ENCODE results near the gene COBLL1.
"Not testable (repeated sequence)": the region's sequence is repeated elsewhere in the genome, so short reads cannot be mapped to it uniquely, and the experiment has no call there.

The COBLL1 gene

DNA sequence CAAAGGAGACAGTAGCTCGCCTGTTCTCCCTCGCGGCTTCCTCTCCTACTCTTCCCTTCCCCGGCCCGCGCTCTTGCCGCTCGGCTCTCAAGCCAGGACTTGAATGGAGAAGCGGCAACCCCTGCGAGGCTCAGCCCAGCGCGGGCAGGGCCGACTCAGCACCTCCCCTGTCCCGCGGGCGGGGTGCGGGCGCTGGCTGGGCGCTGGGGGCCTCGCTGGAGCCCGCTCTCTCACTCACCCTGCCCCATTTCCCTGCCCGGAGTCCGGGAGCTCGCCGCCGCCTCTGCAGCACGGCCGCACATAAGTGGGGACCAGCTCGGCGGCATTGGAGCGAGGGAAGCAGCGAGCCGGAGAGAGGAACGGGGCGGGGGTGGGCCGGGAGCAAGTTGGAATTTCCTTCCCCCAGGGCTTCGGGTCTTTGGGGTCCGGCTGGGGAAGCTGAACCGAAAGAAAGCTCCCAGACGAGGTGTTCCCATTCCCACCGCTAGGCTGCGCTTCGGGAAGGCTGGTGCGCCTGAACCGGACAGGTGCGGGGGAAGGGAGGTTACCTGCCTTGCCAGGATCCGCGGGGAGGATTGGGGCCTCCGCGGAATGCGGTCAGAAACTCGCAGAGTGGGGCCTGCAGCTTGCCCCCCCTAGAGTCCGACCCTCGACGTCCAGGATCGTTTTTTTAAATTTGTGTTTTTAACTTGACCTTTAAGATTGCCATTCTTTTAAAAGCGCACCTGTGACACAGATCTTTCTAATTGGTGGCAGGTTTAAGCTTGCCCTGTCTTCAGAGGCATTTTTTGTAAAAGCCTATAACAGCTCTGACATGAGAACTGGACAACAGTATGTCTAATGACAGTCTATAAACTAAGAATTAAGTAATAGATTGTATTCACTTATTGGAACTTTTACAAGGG is at the start of gene COBLL1:
Gene COBLL1, minus strand, starts transcription at position 105 of the 905 bp plus-strand sequence. CDS start 627 bp downstream, outside the sequence.
- DNase-seq, result peak; percentile 10 to 29

DNA sequence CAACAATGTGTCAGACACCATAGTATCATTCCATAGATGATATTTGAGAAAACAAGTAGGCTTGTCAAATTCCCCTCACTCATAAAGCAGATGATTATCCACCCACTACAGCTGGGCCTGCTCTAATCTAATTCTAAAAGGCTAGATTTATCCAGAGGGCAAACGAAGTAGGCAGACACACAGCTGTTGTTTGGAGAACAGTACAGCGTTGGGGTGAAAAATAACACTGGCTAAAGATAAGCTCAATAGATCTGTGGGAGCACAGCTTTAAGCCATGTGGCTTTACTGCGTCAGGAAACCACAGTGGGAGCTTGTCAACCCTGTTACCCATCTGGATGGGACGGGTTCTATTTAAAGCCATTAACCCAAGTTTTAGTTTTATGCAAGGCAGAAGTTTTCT is 48.9 kb upstream of the COBLL1 start:
- no peak for DNase-seq

DNA sequence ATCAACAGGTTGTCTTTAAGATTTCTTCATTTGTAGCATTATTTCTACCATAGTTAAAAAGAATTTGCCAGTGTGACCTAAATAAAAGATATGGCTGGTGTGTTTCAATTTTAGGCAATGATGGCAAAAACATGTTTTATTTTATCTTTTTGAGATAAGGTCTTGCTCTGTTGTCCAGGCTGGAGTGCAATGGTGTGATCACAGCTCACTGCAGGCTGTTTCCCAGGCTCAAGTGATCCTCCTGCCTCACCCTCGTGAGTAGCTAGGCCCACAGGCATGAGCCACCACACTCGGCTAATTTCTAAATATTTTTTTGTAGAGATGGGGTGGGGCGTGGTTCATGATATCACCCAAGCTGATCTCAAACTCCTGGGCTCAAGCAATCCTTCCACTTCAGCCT is 47.0 kb upstream of the COBLL1 start:
- no peak for DNase-seq

DNA sequence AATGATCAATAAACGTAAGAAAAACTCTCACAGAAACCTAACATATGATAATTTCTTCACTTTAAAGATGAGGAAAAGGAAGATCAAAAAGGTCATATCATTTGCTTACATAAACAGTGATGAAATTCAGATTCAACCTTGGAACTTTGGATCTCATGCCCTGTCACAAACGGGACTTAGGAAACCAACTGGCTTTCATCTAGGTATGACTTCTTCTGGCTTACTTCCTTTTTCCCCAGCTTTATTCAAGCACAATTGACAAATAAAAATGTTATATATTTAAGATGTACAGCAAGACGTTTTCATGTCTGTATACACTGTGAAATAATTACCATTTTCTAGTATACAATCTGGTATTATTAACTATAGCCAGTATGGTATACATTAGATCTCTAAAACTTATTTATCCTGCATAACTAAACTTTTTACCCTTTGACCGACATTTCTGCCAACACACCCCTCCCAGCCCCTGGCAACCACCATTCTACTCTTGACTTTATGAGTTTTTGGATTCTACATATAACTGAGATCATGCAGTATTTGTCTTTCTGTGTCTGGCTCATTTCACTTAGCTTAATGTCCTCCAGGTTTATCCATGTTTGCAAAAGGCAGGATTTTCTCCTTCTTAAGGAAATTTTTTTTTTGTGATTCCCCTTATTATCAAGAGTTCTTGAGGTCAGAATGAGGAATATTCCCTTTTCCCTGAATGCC is 46.0 kb upstream of the COBLL1 start:
- no peak for DNase-seq

DNA sequence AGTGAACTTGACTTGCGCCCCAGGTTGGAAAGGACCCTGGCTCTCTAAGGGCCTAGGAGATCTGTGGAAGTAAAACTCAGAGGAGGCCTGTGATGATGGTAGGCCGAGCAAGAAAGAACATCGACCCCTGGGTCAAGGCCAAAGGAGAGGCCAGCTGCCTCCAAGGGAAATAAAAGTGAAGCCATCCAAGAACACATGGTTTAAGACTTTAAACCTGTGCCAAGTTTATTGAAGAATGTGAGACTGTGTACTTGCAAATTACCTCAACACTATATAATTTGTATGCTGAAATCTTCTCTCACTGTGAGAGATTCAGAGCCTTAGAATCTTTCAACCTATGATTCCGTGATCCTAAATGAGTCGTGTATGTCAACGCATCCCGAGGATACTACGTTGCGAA is 40.7 kb upstream of the COBLL1 start:
- DNase-seq, result no peak

DNA sequence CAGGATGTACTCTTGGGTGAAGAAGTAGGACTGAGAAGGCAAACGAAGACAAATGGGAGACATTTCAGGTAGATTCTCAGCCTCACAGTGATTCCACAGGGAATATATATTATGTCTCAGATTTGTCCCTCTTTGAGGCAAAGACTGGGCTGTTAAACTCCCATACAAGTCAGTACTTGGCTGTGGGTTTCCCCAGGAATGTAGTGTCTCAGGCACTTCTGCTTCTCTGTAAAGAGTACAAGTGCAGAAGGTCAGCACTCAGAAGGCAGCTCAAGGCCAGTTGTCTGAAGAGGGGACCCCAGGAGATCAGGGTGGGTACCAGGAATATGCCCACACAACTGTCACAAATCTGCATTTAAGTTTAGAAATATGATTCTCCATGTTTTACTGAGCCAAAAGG is 39.9 kb upstream of the COBLL1 start:
- no peak for DNase-seq

- DNase-seq, result no peak
These were observed 38.4 kb upstream of the COBLL1 start for GRCh38 chr2:164879901-164880535.

DNA sequence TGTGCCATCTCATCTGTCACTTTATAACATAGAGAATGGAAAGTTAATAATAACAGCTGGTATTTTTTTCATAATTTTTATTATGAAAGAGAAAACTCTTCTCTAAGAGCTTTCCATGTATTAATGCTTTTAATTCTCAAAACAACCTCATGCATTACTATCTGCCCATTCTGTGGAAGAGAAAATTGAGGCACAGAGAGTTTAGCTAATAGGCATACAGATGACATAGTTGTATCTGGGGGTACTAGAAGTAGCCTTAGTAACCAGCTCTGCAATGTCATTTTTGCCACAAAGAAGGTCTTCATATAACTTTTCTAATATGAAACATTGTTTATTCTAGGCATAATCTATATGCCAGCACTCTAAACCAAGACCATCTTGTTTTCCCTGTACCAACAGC is 36.3 kb upstream of the COBLL1 start:
- DNase-seq, result no peak

GRCh38 chr2:164877169-164877568 is 35.5 kb upstream of the COBLL1 start:
- no peak for DNase-seq

- DNase-seq, result no peak
These were observed 33.9 kb upstream of the COBLL1 start for GRCh38 chr2:164875334-164876205.

GRCh38 chr2:164873210-164873908 is 31.7 kb upstream of the COBLL1 start:
- no peak for DNase-seq

- DNase-seq, result no peak
These were observed 29.8 kb upstream of the COBLL1 start for GRCh38 chr2:164871404-164871803.

DNA sequence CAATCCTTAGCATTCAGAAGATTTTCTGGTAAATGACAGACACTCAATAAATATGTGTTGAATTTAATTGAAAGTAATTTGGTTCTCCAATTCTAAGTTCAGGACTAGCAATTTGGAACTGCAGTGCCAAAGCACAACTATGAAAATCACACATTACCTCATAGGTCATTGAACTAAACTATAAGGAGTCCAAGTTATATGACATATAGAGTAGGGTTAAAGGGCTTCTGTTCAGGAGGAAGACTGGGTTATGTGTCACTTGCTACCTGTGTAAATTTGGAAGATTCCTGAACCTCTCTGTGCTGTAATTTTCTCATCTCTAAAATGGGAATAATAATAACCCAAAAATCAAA is 27.8 kb upstream of the COBLL1 start:
- DNase-seq, result no peak

GRCh38 chr2:164868563-164869419 is 27.2 kb upstream of the COBLL1 start:
- DNase-seq, result no peak

- DNase-seq, result no peak
These were observed 26.3 kb upstream of the COBLL1 start for GRCh38 chr2:164867779-164868397.

DNA sequence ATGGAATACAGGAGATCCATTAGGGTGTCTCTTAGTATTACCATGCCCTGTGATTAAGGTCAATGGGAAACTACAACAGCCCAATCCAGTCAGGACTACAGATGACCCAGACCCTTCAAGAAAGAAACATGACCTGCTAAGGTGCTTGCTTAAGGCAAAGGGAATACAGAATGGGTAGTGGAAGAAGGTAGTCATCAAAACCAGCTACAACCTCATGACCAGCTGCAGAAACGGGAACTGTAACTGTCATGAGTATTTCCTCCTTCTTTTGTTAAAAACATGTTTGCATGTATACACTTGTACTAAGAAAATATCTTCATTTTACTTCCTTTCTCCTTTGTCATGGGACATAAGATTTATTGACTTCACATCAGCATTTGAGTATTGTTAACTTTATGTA is 24.8 kb upstream of the COBLL1 start:
- peak in 1 of 2 donors; percentile 7 for DNase-seq

- no peak for DNase-seq
These were observed 19.0 kb upstream of the COBLL1 start for GRCh38 chr2:164860694-164861042.

DNA sequence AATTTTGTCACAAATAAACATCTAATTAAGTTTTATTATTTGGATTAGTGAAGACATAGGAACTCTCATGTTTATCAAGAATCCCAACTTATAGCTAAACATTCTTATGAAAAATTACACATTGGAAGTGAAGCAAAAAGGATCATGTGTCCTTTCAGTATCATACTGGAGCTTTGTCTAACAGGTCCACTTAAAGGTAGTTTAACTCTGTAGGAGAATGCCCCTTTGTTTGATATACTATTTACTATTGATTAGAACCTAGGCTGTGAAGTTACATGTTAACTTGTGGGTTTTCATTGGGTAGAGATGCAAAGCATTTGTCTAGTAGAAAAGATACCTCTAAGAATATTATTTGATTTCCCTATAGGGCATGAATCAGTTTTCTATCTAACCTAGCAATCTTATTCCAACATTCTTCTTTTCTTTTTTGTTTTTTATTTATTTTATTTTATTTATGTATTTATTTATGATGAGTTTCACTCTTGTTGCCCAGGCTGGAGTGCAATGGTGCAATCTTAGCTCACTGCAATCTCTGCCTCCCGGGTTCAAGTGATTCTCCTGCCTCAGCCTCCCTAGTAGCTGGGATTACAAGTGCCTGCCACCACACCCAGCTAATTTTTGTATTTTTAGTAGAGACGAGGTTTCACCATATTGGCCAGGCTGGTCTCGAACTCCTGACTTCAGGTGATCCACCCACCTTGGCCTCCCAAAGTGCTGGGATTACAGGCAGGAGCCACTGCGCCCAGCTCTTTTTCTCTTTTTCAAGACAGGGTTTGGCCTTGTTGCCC is 18.5 kb upstream of the COBLL1 start:
- DNase-seq, result not testable (repeated sequence)

DNA sequence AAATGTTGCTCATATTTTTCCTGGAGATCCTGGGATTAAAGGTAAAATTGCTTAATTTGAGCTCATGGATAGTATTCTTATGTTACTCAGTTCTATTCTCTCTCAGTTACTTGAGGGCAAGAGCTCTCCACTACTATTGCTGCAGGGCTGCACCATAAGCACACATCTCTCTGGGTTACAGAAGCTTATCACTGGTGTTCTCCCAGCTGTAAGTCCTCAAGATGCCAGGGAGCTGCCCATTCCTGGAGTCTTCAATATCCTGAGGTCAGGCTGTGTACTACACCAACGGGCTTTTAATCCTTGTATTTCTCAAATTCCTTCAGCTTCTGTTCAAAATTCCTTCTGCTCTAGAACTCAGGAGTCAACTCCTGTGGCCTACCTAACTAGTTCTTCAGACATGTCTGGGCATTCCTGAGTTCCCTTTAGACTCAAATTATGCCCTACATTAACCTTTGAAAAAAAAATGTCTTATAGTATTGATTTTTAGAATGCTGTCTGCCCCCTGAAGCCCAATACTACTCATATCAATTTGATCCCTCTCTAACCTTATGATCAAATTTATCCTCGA is 17.7 kb upstream of the COBLL1 start:
- DNase-seq, result no peak

DNA sequence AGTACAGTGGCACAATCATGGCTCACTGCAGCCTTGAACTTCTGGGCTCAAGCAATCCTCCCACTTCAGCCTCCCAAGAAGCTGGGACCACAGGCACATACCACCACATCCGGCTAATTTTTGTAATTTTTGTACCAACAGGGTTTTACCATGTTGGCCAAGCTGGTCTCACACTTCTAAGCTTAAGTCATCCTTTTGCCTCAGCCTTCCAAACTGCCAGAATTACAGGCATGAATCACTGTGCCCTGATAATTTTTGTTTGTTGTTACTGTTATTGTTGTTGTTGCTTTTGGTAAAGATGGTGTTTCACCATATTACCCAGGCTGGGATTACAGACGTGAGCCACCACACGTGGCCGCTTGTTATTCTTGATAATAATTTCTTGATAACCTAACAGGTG is 10.5 kb upstream of the COBLL1 start:
- DNase-seq, result no peak

All from CD4-positive, alpha-beta T cell treated with Interferon alpha-2 for 1 hour (primary cell).